NCI-H774 (cell line): ENCODE results near the gene SLC47A2.

ENCODE experiments used
- DNase-seq: peaks from one replicate; lab custom pipeline; 2025; lab: John Stamatoyannopoulos, UW

SLC47A2 gene

DNA sequence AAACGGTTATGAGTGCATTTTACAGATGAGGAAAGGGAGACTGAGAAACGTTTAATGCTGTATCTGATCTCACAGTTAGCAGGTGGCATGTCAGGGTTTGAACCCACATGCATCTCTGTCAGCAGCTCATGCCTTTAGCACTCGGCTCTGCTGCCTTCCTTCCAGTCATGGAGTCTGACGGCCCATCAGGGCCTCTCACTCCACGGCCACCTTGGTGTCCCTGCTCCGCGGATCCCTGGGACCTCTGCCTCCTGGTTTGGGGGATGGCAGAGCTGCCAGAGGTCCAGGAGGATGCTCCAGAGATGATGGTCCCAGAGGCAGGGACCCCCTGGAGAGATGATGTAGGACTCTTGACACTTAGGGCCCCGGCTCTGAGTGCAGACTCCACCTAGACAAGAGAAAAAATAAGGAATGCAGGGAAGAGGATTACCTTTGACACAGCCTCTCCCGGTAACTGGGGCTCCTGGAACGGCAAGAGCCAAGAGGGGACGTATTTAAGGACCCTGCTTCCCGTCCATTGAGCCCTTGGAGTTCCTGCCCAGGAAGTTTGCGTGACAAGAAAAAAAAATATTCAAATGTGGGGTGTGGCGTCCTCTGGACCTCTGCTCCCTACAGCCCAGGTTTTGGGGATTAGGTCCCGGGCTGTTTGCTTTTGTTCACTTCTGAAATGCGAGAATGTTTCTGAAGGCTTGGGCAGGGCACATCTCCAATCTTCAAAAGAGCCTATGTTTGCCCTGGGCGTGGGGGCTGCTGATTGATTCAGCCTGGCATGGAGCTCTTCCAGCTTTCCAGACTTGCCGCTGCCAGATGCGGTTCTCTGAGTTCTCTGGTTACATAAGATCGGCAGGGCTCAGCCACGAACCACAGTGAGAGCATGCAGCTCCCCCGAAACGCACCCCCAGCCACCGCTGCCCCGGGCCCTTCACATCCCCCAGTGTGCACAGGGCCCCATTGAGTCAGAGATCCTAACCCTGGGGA is 31.7 kb upstream of the SLC47A2 start, which contains the start of gene ALDH3A1:
ALDH3A1 (minus strand) TSS at position 470 of the 978 bp plus-strand sequence. CDS start 3,169 bp downstream, outside the sequence.
- no peak for DNase-seq

DNA sequence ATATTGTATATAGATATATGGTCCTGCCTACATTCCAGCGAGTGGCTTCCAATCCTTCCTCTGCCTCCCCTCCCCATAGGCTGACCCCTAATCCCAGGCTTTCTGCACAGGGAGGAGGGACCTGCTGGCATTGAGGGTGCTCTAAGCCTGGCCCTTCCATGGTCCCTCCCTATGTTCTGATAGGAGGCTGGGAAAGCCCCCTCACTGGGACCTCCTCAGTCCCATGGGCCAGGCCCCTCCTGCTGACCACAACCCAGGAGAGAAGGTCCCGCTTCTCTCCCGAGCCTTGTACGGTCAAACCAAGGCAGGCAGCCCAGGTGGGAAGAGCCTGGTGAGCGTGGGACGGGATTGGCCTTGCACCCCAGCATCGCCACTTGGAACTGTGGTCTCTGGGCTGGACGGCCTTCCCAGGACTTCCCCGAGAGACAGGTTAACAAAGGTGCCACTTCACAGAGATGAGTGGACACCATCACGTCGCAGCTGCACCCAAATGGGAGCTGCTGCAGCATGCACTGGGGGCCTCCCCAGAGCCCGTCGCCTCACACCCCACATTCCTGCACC is 30.9 kb upstream of the SLC47A2 start:
- no peak for DNase-seq

DNA sequence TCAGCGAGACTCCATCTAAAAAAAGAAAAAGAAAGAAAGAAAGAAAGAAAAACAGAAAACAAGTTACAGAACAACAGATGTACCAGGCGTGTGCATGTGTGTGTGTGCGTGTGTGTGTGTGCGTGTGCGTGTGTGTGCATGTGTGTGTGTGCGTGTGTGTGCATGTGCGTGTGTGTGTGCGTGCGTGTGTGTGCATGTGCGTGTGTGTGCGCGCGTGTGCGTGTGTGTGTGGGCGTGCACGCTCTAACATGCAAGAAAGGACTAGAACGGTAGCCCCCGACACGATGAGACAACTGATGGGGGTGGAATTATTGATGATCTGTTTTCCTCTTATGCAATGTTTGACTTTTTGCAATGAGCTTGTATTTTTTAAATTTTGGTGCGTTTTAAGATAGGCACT is 30.1 kb upstream of the SLC47A2 start:
- no peak for DNase-seq

GRCh38 chr17:19744922-19745757 is 28.8 kb upstream of the SLC47A2 start:
- DNase-seq: peak; percentile 56

- DNase-seq: no peak
Measured at GRCh38 chr17:19744492-19744891, 28.1 kb upstream of the SLC47A2 start.

DNA sequence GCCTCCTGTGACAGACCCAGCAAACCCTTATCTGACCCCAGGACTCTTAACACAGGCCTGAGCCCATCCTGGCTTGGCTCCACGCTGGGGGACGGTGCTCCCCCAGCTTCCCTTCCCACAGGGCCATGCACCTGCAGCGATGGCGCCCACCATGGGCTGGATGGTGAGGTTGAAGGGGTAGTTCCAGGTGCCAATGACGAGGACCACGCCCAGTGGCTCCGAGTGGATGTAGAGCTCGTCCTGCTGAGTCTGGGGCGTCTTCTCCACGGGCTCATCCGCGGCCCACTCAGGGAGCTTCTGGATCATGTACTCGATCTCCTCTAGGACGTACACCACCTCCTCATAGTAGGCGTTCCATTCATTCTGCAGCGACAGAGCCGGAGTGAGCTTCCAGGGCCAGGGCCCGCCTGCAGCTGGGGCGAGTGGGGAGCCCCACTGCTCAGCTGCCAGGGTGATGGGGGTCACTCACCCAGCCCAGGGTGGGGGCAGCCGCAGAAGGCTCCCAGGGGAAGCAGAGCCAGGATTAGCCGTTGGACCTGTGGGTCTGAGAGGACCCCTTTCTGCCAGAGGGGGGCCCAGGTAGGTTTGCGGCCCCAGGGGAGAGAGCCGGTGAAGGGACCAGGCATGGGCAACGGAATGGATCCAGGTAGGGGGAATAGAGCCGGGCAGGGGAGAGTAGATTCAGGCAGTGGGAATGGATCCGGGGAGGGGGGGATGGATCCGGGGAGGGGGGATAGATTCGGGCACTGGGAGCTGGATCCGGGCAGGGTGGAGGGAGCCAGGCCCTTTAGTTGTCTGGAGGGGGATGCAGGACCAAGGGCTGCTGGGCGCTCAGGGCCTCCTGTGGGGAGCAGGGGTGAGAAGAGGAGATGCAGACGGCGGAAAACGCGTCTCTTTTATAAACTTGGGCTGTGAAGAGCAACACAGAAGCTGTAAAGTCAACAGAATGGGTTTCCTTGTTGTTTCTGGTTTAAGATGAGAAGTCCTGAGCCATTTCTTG is 27.0 kb upstream of the SLC47A2 start:
- no peak for DNase-seq

- no peak for DNase-seq
Measured at GRCh38 chr17:19742495-19742894, 26.1 kb upstream of the SLC47A2 start.

GRCh38 chr17:19741832-19742457 is 25.6 kb upstream of the SLC47A2 start:
- DNase-seq: no peak

DNA sequence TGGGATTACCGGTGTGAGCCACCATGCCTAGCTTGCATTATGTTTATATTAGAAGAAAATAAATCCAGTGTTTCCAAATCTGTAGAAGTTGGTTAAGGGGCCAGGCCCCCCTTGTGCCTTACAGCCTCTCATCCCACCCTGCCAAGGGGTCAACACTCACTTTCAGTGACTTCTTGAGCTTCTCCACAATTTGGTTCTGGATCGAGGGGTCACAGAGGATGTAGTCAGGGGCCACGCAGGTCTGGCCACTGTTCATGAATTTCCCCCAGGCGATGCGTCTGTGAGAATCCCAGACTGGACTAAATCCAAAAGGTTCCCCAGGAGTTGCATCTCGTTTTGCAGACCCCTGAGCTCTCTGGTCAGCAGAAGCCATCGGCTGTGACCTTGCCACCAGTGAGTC is 24.5 kb upstream of the SLC47A2 start:
- no peak for DNase-seq

- DNase-seq: no peak
Measured at GRCh38 chr17:19739241-19740201, 23.1 kb upstream of the SLC47A2 start.

GRCh38 chr17:19738757-19739156 is 22.4 kb upstream of the SLC47A2 start:
- no peak for DNase-seq

GRCh38 chr17:19738073-19738449 is 21.7 kb upstream of the SLC47A2 start:
- DNase-seq: no peak

GRCh38 chr17:19737305-19738072 is 21.1 kb upstream of the SLC47A2 start:
- no peak for DNase-seq

- no peak for DNase-seq
Measured at GRCh38 chr17:19736071-19736470, 19.7 kb upstream of the SLC47A2 start.

DNA sequence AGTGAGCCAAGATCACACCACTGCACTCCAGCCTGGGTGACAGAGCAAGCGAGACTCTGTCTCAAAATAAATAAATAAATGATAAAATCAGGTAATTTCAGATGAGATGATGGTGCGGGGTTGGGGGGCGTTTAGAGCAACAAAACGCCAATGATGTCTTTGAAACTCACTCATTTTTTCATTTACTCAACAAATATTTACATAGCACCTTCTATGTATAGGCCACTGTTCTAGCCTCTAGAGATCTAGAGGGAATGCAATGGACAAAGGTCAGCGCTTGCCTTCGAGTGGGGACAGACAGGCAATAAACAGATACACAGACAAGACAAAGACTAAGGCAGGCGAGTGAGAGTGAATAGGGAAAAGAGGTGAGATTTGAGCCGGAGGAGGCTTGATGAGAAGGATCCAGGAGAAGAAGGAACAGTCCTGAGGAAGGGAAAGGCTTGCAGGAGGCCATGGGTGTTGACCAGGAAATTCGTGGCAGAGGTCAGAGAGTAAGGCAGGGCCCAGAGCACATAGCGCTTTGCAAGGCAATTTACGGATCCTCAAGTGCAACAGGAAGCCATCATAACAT is 17.7 kb upstream of the SLC47A2 start:
- DNase-seq: no peak

DNA sequence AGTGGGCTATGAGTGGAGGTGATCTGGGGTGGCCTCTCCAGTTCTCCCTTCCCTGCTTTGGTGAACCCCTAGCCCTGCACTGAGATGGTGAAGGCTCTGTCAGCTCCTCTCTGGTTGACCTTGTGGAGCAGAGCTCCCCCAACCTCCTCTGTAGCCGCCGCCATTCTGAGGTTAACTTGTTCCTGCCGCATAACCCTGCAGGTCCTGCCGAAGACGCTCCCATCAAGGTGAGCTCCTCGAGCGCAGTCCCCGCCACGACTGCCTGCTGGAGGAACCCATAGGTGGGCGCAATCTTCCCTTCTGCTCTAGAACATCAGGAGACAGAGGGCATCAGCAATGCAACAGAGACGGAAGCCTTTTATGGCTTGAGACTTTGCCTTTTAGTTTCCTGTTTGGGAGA is 15.2 kb upstream of the SLC47A2 start:
- no peak for DNase-seq

- no peak for DNase-seq
Measured at GRCh38 chr17:19730843-19731242, 14.5 kb upstream of the SLC47A2 start.

DNA sequence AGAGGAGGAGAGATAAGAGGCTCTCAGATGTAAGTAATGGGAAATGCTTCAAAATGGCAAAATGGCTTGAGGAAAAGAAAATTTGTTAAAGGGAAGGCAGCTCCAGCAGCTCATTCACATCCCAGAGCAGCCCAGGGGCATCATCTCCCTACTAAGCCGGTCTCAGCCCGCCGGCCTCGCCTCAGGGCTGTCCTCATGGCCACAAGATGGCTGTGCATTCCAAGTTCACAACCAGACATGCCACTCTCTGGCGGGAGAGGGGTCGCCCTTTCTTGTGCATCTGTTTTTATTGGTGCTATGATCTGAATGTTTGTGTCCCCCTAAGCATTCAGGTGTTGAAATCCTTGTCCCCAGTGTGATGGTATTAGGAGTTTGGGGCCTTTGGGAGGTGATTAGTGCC is 13.5 kb upstream of the SLC47A2 start:
- no peak for DNase-seq
